Ovary (tissue), 3 donors: ENCODE results near the gene TAS2R39.

Experiments used
- EP300 ChIP-seq: sonication (generic); formaldehyde crosslinking; IDR thresholded peaks from one replicate; pipeline ENCODE4 v1.6.1; 2017; ENCODE audit warnings: antibody characterized with exemption
- POLR2A ChIP-seq: fragments of 450-650 bp; IDR thresholded peaks from one replicate; pipeline ENCODE4 v1.6.1; 2017; ENCODE audit warnings: antibody characterized with exemption, mild to moderate bottlenecking, moderate library complexity
- TF ChIP-seq, protein P1 (sequence below), 3 donors: fragments of 450-650 bp in 2 of 3; fragments of 200-600 bp in 1 of 3; IDR thresholded peaks; one replicate each; pipeline versions ENCODE4 v1.5.1 to v1.8.0; 2016 to 2022; ENCODE audit warnings: antibody characterized with exemption in 3 of 3, mild to moderate bottlenecking in 1 of 3
- donor health status: DM: no; HTN: no; CAD: no.

DNA sequence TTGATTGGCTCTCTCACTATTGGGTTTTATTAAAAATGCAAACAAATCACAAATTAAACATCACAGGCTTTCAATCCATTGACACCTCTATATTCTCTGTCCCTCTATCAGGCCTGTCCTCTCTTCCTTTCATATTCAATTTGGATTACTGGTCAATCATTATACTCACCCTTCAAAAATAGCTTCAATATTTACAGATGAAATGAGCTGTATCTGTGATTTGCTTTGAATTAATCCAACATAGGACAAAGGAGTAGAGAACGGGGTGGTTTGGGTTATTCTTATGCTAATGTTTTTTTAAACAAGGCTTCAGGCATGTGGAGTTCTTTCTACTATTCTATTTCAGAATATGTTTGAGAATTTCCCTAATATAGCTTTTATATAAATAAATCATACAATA, 2.3 kb downstream of the TAS2R39 start:
- TF ChIP-seq, protein P1, sequence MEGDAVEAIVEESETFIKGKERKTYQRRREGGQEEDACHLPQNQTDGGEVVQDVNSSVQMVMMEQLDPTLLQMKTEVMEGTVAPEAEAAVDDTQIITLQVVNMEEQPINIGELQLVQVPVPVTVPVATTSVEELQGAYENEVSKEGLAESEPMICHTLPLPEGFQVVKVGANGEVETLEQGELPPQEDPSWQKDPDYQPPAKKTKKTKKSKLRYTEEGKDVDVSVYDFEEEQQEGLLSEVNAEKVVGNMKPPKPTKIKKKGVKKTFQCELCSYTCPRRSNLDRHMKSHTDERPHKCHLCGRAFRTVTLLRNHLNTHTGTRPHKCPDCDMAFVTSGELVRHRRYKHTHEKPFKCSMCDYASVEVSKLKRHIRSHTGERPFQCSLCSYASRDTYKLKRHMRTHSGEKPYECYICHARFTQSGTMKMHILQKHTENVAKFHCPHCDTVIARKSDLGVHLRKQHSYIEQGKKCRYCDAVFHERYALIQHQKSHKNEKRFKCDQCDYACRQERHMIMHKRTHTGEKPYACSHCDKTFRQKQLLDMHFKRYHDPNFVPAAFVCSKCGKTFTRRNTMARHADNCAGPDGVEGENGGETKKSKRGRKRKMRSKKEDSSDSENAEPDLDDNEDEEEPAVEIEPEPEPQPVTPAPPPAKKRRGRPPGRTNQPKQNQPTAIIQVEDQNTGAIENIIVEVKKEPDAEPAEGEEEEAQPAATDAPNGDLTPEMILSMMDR (IDR thresholded peaks at IDR 0.05), result no peak
- TF ChIP-seq POLR2A (no peak), EP300 (no peak)
